ENCODE measurements around the gene FAM217B.

FAM217B gene

GRCh38 chr20:59940129-59940955 lies at the start of gene FAM217B, which contains the start of gene PPP1R3D:
Gene FAM217B (plus strand): TSS chr20:59940389. CDS start chr20:59943944, 3,555 bp downstream.
Gene PPP1R3D (minus strand): TSS chr20:59940305. CDS start chr20:59939931, 374 bp downstream.
- FAIRE-seq = no peak

- FAIRE-seq = no peak
Measured at GRCh38 chr20:59891581-59891980, 48.6 kb upstream of the FAM217B start.

GRCh38 chr20:59895908-59896307 lies 44.3 kb upstream of the FAM217B start:
- no peak for FAIRE-seq

- FAIRE-seq = no peak
Measured at GRCh38 chr20:59902470-59902869, 37.7 kb upstream of the FAM217B start.

- FAIRE-seq = no peak
Measured at GRCh38 chr20:59903621-59904020, 36.6 kb upstream of the FAM217B start.

GRCh38 chr20:59908855-59909254 lies 31.3 kb upstream of the FAM217B start:
- no peak for FAIRE-seq

GRCh38 chr20:59911041-59911440 lies 29.1 kb upstream of the FAM217B start:
- no peak for FAIRE-seq

GRCh38 chr20:59912609-59913008 lies 27.6 kb upstream of the FAM217B start:
- FAIRE-seq = no peak

- FAIRE-seq = no peak
Measured at GRCh38 chr20:59920944-59921343, 19.2 kb upstream of the FAM217B start.

- no peak for FAIRE-seq
Measured at GRCh38 chr20:59923514-59923913, 16.7 kb upstream of the FAM217B start.

GRCh38 chr20:59925359-59925758 lies 14.8 kb upstream of the FAM217B start:
- FAIRE-seq = no peak

GRCh38 chr20:59925899-59926298 lies 14.3 kb upstream of the FAM217B start:
- no peak for FAIRE-seq

- no peak for FAIRE-seq
Measured at GRCh38 chr20:59931511-59932312, 8.5 kb upstream of the FAM217B start.

- no peak for FAIRE-seq
Measured at GRCh38 chr20:59932616-59933295, 7.4 kb upstream of the FAM217B start.

- FAIRE-seq = no peak
Measured at GRCh38 chr20:59933296-59933848, 6.8 kb upstream of the FAM217B start, which contains the start of gene SYCP2. Gene SYCP2 (minus strand): TSS chr20:59933637. CDS start chr20:59922413, 11,224 bp downstream.

GRCh38 chr20:59933849-59934585 lies 6.2 kb upstream of the FAM217B start:
- FAIRE-seq = no peak

GRCh38 chr20:59935457-59936185 lies 4.6 kb upstream of the FAM217B start:
- no peak for FAIRE-seq

- no peak for FAIRE-seq
Measured at GRCh38 chr20:59936409-59936808, 3.8 kb upstream of the FAM217B start.

- FAIRE-seq = no peak
Measured at GRCh38 chr20:59937150-59937549, 3.0 kb upstream of the FAM217B start.

GRCh38 chr20:59938221-59938620 lies 2.0 kb upstream of the FAM217B start:
- FAIRE-seq = no peak

- FAIRE-seq = no peak
Measured at GRCh38 chr20:59938696-59939051, 1.5 kb upstream of the FAM217B start.
